Measurements from ENCODE around the gene KCTD15. TPM values are rescaled to one million over a fixed set of nuclear protein-coding genes. Genes with fewer than 3 reads are reported as not detected.

Gene KCTD15
- total RNA-seq, 1 experiment from 2014 or later, result 41.5 TPM

- Mint-ChIP-seq H3K4me1 (peaks cover 13% of the 10 kb centered on the region), H3K36me3 (no peaks in the 10 kb centered on the region), H3K27ac (no peak overlapping the region), H3K27me3 (ENCODE audit: low read depth) (peaks cover 12% of the 10 kb centered on the region), H3K9me3 (no peaks in the 10 kb centered on the region), H3K4me3 (peak overlapping the region; percentile 73)
- ATAC-seq (peak; percentile 86), DNase-seq (ENCODE audit: low spot score) (peak; percentile 83)
- no peak for TF ChIP-seq ZNF219 (CRISPR knock-in tag; IDR thresholded peaks at IDR 0.05; ENCODE audit: borderline replicate concordance)
- TF ChIP-seq, protein P1, sequence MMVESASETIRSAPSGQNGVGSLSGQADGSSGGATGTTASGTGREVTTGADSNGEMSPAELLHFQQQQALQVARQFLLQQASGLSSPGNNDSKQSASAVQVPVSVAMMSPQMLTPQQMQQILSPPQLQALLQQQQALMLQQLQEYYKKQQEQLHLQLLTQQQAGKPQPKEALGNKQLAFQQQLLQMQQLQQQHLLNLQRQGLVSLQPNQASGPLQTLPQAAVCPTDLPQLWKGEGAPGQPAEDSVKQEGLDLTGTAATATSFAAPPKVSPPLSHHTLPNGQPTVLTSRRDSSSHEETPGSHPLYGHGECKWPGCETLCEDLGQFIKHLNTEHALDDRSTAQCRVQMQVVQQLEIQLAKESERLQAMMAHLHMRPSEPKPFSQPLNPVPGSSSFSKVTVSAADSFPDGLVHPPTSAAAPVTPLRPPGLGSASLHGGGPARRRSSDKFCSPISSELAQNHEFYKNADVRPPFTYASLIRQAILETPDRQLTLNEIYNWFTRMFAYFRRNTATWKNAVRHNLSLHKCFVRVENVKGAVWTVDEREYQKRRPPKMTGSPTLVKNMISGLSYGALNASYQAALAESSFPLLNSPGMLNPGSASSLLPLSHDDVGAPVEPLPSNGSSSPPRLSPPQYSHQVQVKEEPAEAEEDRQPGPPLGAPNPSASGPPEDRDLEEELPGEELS (CRISPR knock-in tag; IDR thresholded peaks at IDR 0.05), result peak; percentile 57; the same call in 1 of the 2 replicates
- peak; percentile 76 for TF ChIP-seq GABPB1 (CRISPR knock-in tag; IDR thresholded peaks at IDR 0.05)
- 0 out of 2 replicates have a peak, but pooled peaks have one; percentile 24 for TF ChIP-seq SMAD3 (CRISPR knock-in tag; IDR thresholded peaks at IDR 0.05; ENCODE audit: borderline replicate concordance)
- 0 out of 2 replicates have a peak, but pooled peaks have one; percentile 4 for TF ChIP-seq ZNF416 (CRISPR knock-in tag; IDR thresholded peaks at IDR 0.05)
- peak; percentile 68; the same call in 1 of the 2 replicates for TF ChIP-seq ZNF121 (CRISPR knock-in tag; IDR thresholded peaks at IDR 0.05)
- peak; percentile 29; the same call in 1 of the 2 replicates for TF ChIP-seq USF1 (CRISPR knock-in tag; IDR thresholded peaks at IDR 0.05)
- TF ChIP-seq KAT7 (CRISPR knock-in tag; IDR thresholded peaks at IDR 0.05; ENCODE audit: borderline replicate concordance), result no peak
- 0 out of 2 replicates have a peak, but pooled peaks have one; percentile 20 for TF ChIP-seq SP1 (CRISPR knock-in tag; conservative IDR thresholded peaks at IDR 0.05)
- no peak for TF ChIP-seq ZNF138 (CRISPR knock-in tag; conservative IDR thresholded peaks at IDR 0.05)
- no peak for TF ChIP-seq IRF2 (CRISPR knock-in tag; IDR thresholded peaks at IDR 0.05; ENCODE audit: borderline replicate concordance, low read depth)
- TF ChIP-seq MAX (CRISPR knock-in tag; IDR thresholded peaks at IDR 0.05), result peak; percentile 59; the same call in 1 of the 2 replicates
- TF ChIP-seq ZNF423 (CRISPR knock-in tag; IDR thresholded peaks at IDR 0.05), result peak; percentile 6; the same call in 1 of the 2 replicates
- POLR2A ChIA-PET, result interaction anchor here (0.7 to 1.5 kb wide), 4 partner anchors 22 to 86 kb away, joined by 3 to 8 read pairs (median 6); no protein-coding TSS in a partner anchor
- CTCF ChIA-PET, result interaction anchor here (0.9 to 1.8 kb wide), 6 partner anchors 25 to 276 kb away, joined by 3 to 12 read pairs (median 6); no protein-coding TSS in a partner anchor
Observed at GRCh38 chr19:33819880-33820781, 23.5 kb downstream of the KCTD15 start.

GRCh38 chr19:33821871-33822270 is 25.2 kb downstream of the KCTD15 start:
- Mint-ChIP-seq H3K27me3 (ENCODE audit: low read depth) (peaks cover 12% of the 10 kb centered on the region), H3K9me3 (no peaks in the 10 kb centered on the region), H3K4me3 (no peak overlapping the region), H3K36me3 (no peaks in the 10 kb centered on the region), H3K27ac (no peak overlapping the region), H3K4me1 (peaks cover 13% of the 10 kb centered on the region)
- POLR2A ChIA-PET, result no interaction called here
- DNase-seq (ENCODE audit: low spot score) (no peak), ATAC-seq (no peak)
- CTCF ChIA-PET, result interaction anchor here (1.3 kb wide), 1 partner anchor 44 kb away, joined by 3 read pairs; no protein-coding TSS in a partner anchor
- TF ChIP-seq, protein P2, sequence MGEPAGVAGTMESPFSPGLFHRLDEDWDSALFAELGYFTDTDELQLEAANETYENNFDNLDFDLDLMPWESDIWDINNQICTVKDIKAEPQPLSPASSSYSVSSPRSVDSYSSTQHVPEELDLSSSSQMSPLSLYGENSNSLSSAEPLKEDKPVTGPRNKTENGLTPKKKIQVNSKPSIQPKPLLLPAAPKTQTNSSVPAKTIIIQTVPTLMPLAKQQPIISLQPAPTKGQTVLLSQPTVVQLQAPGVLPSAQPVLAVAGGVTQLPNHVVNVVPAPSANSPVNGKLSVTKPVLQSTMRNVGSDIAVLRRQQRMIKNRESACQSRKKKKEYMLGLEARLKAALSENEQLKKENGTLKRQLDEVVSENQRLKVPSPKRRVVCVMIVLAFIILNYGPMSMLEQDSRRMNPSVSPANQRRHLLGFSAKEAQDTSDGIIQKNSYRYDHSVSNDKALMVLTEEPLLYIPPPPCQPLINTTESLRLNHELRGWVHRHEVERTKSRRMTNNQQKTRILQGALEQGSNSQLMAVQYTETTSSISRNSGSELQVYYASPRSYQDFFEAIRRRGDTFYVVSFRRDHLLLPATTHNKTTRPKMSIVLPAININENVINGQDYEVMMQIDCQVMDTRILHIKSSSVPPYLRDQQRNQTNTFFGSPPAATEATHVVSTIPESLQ (CRISPR knock-in tag; IDR thresholded peaks at IDR 0.05), result no peak
- TF ChIP-seq ELF4 (CRISPR knock-in tag; IDR thresholded peaks at IDR 0.05; ENCODE audit: low read depth) (no peak), GABPB1 (CRISPR knock-in tag; IDR thresholded peaks at IDR 0.05) (no peak), CREB1 (CRISPR knock-in tag; IDR thresholded peaks at IDR 0.05) (no peak), ZNF232 (CRISPR knock-in tag; IDR thresholded peaks at IDR 0.05) (no peak), FOXK1 (CRISPR knock-in tag; IDR thresholded peaks at IDR 0.05) (no peak), MYBL2 (CRISPR knock-in tag; IDR thresholded peaks at IDR 0.05) (no peak), ZNF671 (CRISPR knock-in tag; IDR thresholded peaks at IDR 0.05) (no peak), GRHL2 (CRISPR knock-in tag; IDR thresholded peaks at IDR 0.05; ENCODE audit: insufficient replicate concordance, severe bottlenecking) (no peak), FOXJ3 (CRISPR knock-in tag; IDR thresholded peaks at IDR 0.05; ENCODE audit: borderline replicate concordance) (no peak), ETV6 (CRISPR knock-in tag; IDR thresholded peaks at IDR 0.05) (no peak)
- TF ChIP-seq, protein P3, sequence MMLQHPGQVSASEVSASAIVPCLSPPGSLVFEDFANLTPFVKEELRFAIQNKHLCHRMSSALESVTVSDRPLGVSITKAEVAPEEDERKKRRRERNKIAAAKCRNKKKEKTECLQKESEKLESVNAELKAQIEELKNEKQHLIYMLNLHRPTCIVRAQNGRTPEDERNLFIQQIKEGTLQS (CRISPR knock-in tag; conservative IDR thresholded peaks at IDR 0.05), result no peak

Data from WTC11 (cell line).